ENCODE data around the gene WASHC4.

The WASHC4 gene

GRCh38 chr12:105206686-105207374 is 99.3 kb downstream of the WASHC4 start:
- DNase-seq (ENCODE audit: low read depth): no peak

GRCh38 chr12:105209091-105209490 is 101.6 kb downstream of the WASHC4 start:
- DNase-seq (ENCODE audit: low read depth): no peak

DNA sequence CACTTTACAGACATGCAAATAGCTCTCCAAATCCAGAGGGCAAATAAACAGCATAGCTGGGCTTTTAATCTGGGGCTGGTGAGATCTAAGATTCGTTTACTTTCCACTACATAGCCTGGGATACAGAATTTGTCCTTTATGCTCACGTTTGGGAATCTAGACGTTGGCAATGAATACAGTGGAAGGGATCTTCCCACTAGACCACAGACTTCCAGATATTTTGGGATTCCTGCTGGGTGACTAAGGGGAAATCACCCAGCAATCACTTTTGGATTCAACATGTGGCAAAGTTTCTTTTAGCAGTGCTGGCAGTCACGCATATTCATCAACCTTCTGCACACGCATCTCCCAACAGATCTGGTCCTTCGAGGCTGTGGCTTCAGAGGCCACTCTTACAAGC is 104.9 kb downstream of the WASHC4 start:
- no peak for DNase-seq (ENCODE audit: low read depth)

DNA sequence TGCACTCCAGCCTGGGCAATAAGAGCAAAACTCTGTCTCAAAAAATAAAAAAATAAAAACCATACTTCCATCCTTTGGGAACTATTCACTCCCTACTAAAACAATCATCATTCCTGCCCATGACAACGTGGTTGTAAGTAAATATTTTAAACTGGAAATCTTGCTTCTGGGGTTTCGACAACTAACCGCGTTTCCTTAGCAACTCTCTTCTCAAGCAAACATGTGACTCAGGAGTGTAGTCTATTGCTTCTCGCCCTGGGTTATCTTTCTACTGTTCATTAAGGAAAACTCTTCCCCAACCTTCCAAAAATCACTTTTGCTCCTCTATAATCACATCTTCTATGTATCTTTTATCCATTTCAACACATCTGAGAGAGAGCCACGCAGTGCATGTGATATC is 106.6 kb downstream of the WASHC4 start:
- no peak for DNase-seq (ENCODE audit: low read depth)

DNA sequence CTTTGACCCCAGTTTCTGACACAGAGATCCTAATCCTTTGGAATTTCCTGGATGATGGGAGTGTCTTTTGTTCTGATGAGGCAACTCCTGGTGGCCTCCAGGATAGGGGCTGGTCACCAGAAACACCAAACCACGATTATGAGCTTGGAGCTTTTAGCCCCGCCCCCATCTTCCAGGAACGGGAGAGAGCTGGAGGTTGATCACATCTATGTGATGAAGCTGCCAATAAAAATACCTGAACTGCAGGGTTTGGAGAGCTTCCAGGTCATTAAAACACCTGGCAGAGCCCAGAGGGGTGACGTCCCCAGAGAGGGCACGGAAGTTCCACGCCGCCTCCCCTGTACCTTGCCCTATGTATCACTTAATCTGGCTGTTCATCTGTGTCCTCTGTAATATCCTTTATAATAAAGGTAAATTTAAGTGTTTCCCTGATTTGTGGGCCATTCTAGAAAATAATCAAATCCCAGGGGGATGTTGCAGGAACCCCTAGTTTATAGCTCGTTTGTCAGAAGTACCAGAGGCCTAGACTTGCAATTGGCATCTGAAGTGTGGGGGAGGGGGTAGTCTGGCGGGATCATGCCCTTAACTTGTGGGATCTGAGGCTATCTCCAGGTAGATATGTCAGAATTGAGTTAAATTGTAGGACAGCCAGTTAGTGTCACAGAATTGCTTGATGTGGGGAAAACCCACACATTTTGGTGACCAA is 107.3 kb downstream of the WASHC4 start:
- no peak for DNase-seq (ENCODE audit: low read depth)

GRCh38 chr12:105218434-105218833 is 110.9 kb downstream of the WASHC4 start:
- no peak for DNase-seq (ENCODE audit: low read depth)

Measured in fibroblast of the conjunctiva (primary cell).